ENCODE data around the gene PRR5L.

PRR5L gene

GRCh38 chr11:36425561-36426081 lies 129.5 kb downstream of the PRR5L start:
- no peaks in the 10 kb centered on the region for H3K27me3 ChIP-seq (ENCODE audit: control insufficient read depth in 1 of 2, insufficient read depth in 2 of 2, low read length in 2 of 2)
- no peak overlapping the region for H3K4me3 ChIP-seq (ENCODE audit: low read length in 2 of 2)
- H3K9me3 ChIP-seq (ENCODE audit: control insufficient read depth in 2 of 2, low read length in 2 of 2) = no peaks in the 10 kb centered on the region
- H3K27ac ChIP-seq (ENCODE audit: low read length) = no peak overlapping the region
- no peak overlapping the region for H3K9ac ChIP-seq (ENCODE audit: low read length in 2 of 2)
- H3K36me3 ChIP-seq (ENCODE audit: control insufficient read depth in 2 of 2, insufficient read depth in 2 of 2, low read length in 2 of 2) = no peaks in the 10 kb centered on the region
- peaks cover 4% of the 10 kb centered on the region for H3K4me1 ChIP-seq (ENCODE audit: control insufficient read depth, insufficient read depth, low read length)

GRCh38 chr11:36426226-36426848 lies 130.2 kb downstream of the PRR5L start:
- no peaks in the 10 kb centered on the region for H3K36me3 ChIP-seq (ENCODE audit: control insufficient read depth in 2 of 2, insufficient read depth in 2 of 2, low read length in 2 of 2)
- H3K27me3 ChIP-seq (ENCODE audit: control insufficient read depth in 1 of 2, insufficient read depth in 2 of 2, low read length in 2 of 2) = no peaks in the 10 kb centered on the region
- H3K27ac ChIP-seq (ENCODE audit: low read length) = no peak overlapping the region
- peaks cover 4% of the 10 kb centered on the region for H3K4me1 ChIP-seq (ENCODE audit: control insufficient read depth, insufficient read depth, low read length)
- H3K9me3 ChIP-seq (ENCODE audit: control insufficient read depth in 2 of 2, low read length in 2 of 2) = no peaks in the 10 kb centered on the region
- no peak overlapping the region for H3K9ac ChIP-seq (ENCODE audit: low read length in 2 of 2)
- no peak overlapping the region for H3K4me3 ChIP-seq (ENCODE audit: low read length in 2 of 2)

GRCh38 chr11:36427079-36427478 lies 131.0 kb downstream of the PRR5L start:
- Histone ChIP-seq H3K4me3 (ENCODE audit: low read length in 2 of 2) (no peak overlapping the region), H3K9ac (ENCODE audit: low read length in 2 of 2) (no peak overlapping the region), H3K27ac (ENCODE audit: low read length) (no peak overlapping the region), H3K9me3 (ENCODE audit: control insufficient read depth in 2 of 2, low read length in 2 of 2) (no peaks in the 10 kb centered on the region), H3K4me1 (ENCODE audit: control insufficient read depth, insufficient read depth, low read length) (peaks cover 2% of the 10 kb centered on the region), H3K36me3 (ENCODE audit: control insufficient read depth in 2 of 2, insufficient read depth in 2 of 2, low read length in 2 of 2) (no peaks in the 10 kb centered on the region), H3K27me3 (ENCODE audit: control insufficient read depth in 1 of 2, insufficient read depth in 2 of 2, low read length in 2 of 2) (no peaks in the 10 kb centered on the region)

- no peak overlapping the region for H3K9ac ChIP-seq (ENCODE audit: low read length in 2 of 2)
- no peak overlapping the region for H3K27ac ChIP-seq (ENCODE audit: low read length)
- H3K27me3 ChIP-seq (ENCODE audit: control insufficient read depth in 1 of 2, insufficient read depth in 2 of 2, low read length in 2 of 2) = no peaks in the 10 kb centered on the region
- no peak overlapping the region for H3K4me3 ChIP-seq (ENCODE audit: low read length in 2 of 2)
- H3K36me3 ChIP-seq (ENCODE audit: control insufficient read depth in 2 of 2, insufficient read depth in 2 of 2, low read length in 2 of 2) = no peaks in the 10 kb centered on the region
- H3K4me1 ChIP-seq (ENCODE audit: control insufficient read depth, insufficient read depth, low read length) = peaks cover 2% of the 10 kb centered on the region
- no peaks in the 10 kb centered on the region for H3K9me3 ChIP-seq (ENCODE audit: control insufficient read depth in 2 of 2, low read length in 2 of 2)
Observed at GRCh38 chr11:36427876-36428275, 131.8 kb downstream of the PRR5L start.

- Histone ChIP-seq H3K27ac (ENCODE audit: low read length) (no peak overlapping the region), H3K27me3 (ENCODE audit: control insufficient read depth in 1 of 2, insufficient read depth in 2 of 2, low read length in 2 of 2) (no peaks in the 10 kb centered on the region), H3K36me3 (ENCODE audit: control insufficient read depth in 2 of 2, insufficient read depth in 2 of 2, low read length in 2 of 2) (no peaks in the 10 kb centered on the region), H3K4me3 (ENCODE audit: low read length in 2 of 2) (no peak overlapping the region), H3K9ac (ENCODE audit: low read length in 2 of 2) (no peak overlapping the region), H3K9me3 (ENCODE audit: control insufficient read depth in 2 of 2, low read length in 2 of 2) (no peaks in the 10 kb centered on the region), H3K4me1 (ENCODE audit: control insufficient read depth, insufficient read depth, low read length) (no peaks in the 10 kb centered on the region)
Observed at GRCh38 chr11:36431429-36432092, 135.5 kb downstream of the PRR5L start.

- Histone ChIP-seq H3K27me3 (ENCODE audit: control insufficient read depth in 1 of 2, insufficient read depth in 2 of 2, low read length in 2 of 2) (no peaks in the 10 kb centered on the region), H3K9me3 (ENCODE audit: control insufficient read depth in 2 of 2, low read length in 2 of 2) (no peaks in the 10 kb centered on the region), H3K4me1 (ENCODE audit: control insufficient read depth, insufficient read depth, low read length) (no peaks in the 10 kb centered on the region), H3K36me3 (ENCODE audit: control insufficient read depth in 2 of 2, insufficient read depth in 2 of 2, low read length in 2 of 2) (no peaks in the 10 kb centered on the region), H3K27ac (ENCODE audit: low read length) (no peak overlapping the region), H3K9ac (ENCODE audit: low read length in 2 of 2) (no peak overlapping the region), H3K4me3 (ENCODE audit: low read length in 2 of 2) (no peak overlapping the region)
Observed at GRCh38 chr11:36432093-36432469, 136.0 kb downstream of the PRR5L start.

- Histone ChIP-seq H3K9me3 (ENCODE audit: control insufficient read depth in 2 of 2, low read length in 2 of 2) (no peaks in the 10 kb centered on the region), H3K27me3 (ENCODE audit: control insufficient read depth in 1 of 2, insufficient read depth in 2 of 2, low read length in 2 of 2) (no peaks in the 10 kb centered on the region), H3K4me1 (ENCODE audit: control insufficient read depth, insufficient read depth, low read length) (no peaks in the 10 kb centered on the region), H3K9ac (ENCODE audit: low read length in 2 of 2) (no peak overlapping the region), H3K36me3 (ENCODE audit: control insufficient read depth in 2 of 2, insufficient read depth in 2 of 2, low read length in 2 of 2) (no peaks in the 10 kb centered on the region), H3K4me3 (ENCODE audit: low read length in 2 of 2) (no peak overlapping the region), H3K27ac (ENCODE audit: low read length) (no peak overlapping the region)
Observed at GRCh38 chr11:36432738-36433137, 136.7 kb downstream of the PRR5L start.

GRCh38 chr11:36436064-36436463 lies 140.0 kb downstream of the PRR5L start:
- Histone ChIP-seq H3K4me3 (ENCODE audit: low read length in 2 of 2) (no peak overlapping the region), H3K9ac (ENCODE audit: low read length in 2 of 2) (no peak overlapping the region), H3K27me3 (ENCODE audit: control insufficient read depth in 1 of 2, insufficient read depth in 2 of 2, low read length in 2 of 2) (no peaks in the 10 kb centered on the region), H3K27ac (ENCODE audit: low read length) (no peak overlapping the region), H3K4me1 (ENCODE audit: control insufficient read depth, insufficient read depth, low read length) (no peaks in the 10 kb centered on the region), H3K9me3 (ENCODE audit: control insufficient read depth in 2 of 2, low read length in 2 of 2) (no peaks in the 10 kb centered on the region), H3K36me3 (ENCODE audit: control insufficient read depth in 2 of 2, insufficient read depth in 2 of 2, low read length in 2 of 2) (peaks cover 0 to 2% of the 10 kb centered on the region in 2 donors)

GRCh38 chr11:36436589-36436988 lies 140.5 kb downstream of the PRR5L start:
- H3K9me3 ChIP-seq (ENCODE audit: control insufficient read depth in 2 of 2, low read length in 2 of 2) = no peaks in the 10 kb centered on the region
- no peak overlapping the region for H3K27ac ChIP-seq (ENCODE audit: low read length)
- H3K36me3 ChIP-seq (ENCODE audit: control insufficient read depth in 2 of 2, insufficient read depth in 2 of 2, low read length in 2 of 2) = peaks cover 0 to 2% of the 10 kb centered on the region in 2 donors
- H3K9ac ChIP-seq (ENCODE audit: low read length in 2 of 2) = no peak overlapping the region
- no peaks in the 10 kb centered on the region for H3K4me1 ChIP-seq (ENCODE audit: control insufficient read depth, insufficient read depth, low read length)
- no peak overlapping the region for H3K4me3 ChIP-seq (ENCODE audit: low read length in 2 of 2)
- no peaks in the 10 kb centered on the region for H3K27me3 ChIP-seq (ENCODE audit: control insufficient read depth in 1 of 2, insufficient read depth in 2 of 2, low read length in 2 of 2)

GRCh38 chr11:36437413-36437812 lies 141.3 kb downstream of the PRR5L start:
- peaks cover 0 to 2% of the 10 kb centered on the region in 2 donors for H3K9me3 ChIP-seq (ENCODE audit: control insufficient read depth in 2 of 2, low read length in 2 of 2)
- H3K36me3 ChIP-seq (ENCODE audit: control insufficient read depth in 2 of 2, insufficient read depth in 2 of 2, low read length in 2 of 2) = peaks cover 0 to 2% of the 10 kb centered on the region in 2 donors
- H3K27me3 ChIP-seq (ENCODE audit: control insufficient read depth in 1 of 2, insufficient read depth in 2 of 2, low read length in 2 of 2) = no peaks in the 10 kb centered on the region
- H3K9ac ChIP-seq (ENCODE audit: low read length in 2 of 2) = no peak overlapping the region
- H3K4me3 ChIP-seq (ENCODE audit: low read length in 2 of 2) = no peak overlapping the region
- H3K4me1 ChIP-seq (ENCODE audit: control insufficient read depth, insufficient read depth, low read length) = no peaks in the 10 kb centered on the region
- no peak overlapping the region for H3K27ac ChIP-seq (ENCODE audit: low read length)

GRCh38 chr11:36438126-36438525 lies 142.0 kb downstream of the PRR5L start:
- Histone ChIP-seq H3K36me3 (ENCODE audit: control insufficient read depth in 2 of 2, insufficient read depth in 2 of 2, low read length in 2 of 2) (peaks cover 0 to 2% of the 10 kb centered on the region in 2 donors), H3K27me3 (ENCODE audit: control insufficient read depth in 1 of 2, insufficient read depth in 2 of 2, low read length in 2 of 2) (no peaks in the 10 kb centered on the region), H3K4me3 (ENCODE audit: low read length in 2 of 2) (no peak overlapping the region), H3K4me1 (ENCODE audit: control insufficient read depth, insufficient read depth, low read length) (no peaks in the 10 kb centered on the region), H3K9ac (ENCODE audit: low read length in 2 of 2) (no peak overlapping the region), H3K9me3 (ENCODE audit: control insufficient read depth in 2 of 2, low read length in 2 of 2) (peaks cover 0 to 2% of the 10 kb centered on the region in 2 donors), H3K27ac (ENCODE audit: low read length) (no peak overlapping the region)
